SU-DHL-6 (cell line): ENCODE results near the gene VSTM2B.

ENCODE experiments used
- H2AFZ ChIP-seq: fragments of 200-600 bp; sonication (generic); 2 replicates; pipeline ENCODE4 v1.6.1; 2014; ENCODE audit warnings: low read depth, mild to moderate bottlenecking, moderate library complexity, mixed read lengths, antibody characterized with exemption, low read length; ENCODE audit not compliant: severe bottlenecking
- H3F3A ChIP-seq: fragments of 200-600 bp; shearing (Covaris generic); 2 replicates; pipeline ENCODE4 v1.6.0; 2016; ENCODE audit warnings: antibody characterized with exemption, mild to moderate bottlenecking; ENCODE audit not compliant: insufficient read depth
- H3K27ac ChIP-seq: fragments of 200-600 bp; sonication (generic); 2 replicates; pipeline ENCODE4 v1.5.1; 2016; ENCODE audit warnings: low read depth, mild to moderate bottlenecking, low read length, moderate library complexity, mixed read lengths
- H3K27me3 ChIP-seq: fragments of 200-600 bp; sonication (generic), shearing (Covaris generic); 2 replicates; pipeline ENCODE4 v1.6.0; 2014; ENCODE audit warnings: mild to moderate bottlenecking, low read length
- H3K36me3 ChIP-seq: fragments of 200-600 bp; sonication (generic); 2 replicates; pipeline ENCODE4 v1.6.1; 2014; ENCODE audit warnings: mild to moderate bottlenecking, low read length, mixed read lengths
- H3K4me2 ChIP-seq: fragments of 300-600, 200-600 bp; shearing (Covaris generic), sonication (generic); 2 replicates; pipeline ENCODE4 v1.6.0; 2014; ENCODE audit warnings: low read length, low read depth, mild to moderate bottlenecking; ENCODE audit not compliant: poor library complexity, severe bottlenecking
- H3K4me3 ChIP-seq: fragments of 200-600 bp; sonication (generic); 2 replicates; pipeline ENCODE4 v1.5.1; 2014; ENCODE audit warnings: antibody characterized with exemption, low read length, mild to moderate bottlenecking, mixed read lengths; ENCODE audit not compliant: insufficient read depth, poor library complexity, severe bottlenecking
- H3K79me2 ChIP-seq: fragments of 200-600 bp; sonication (generic); 2 replicates; pipeline ENCODE4 v1.6.1; 2014; ENCODE audit warnings: mild to moderate bottlenecking, low read length, moderate library complexity; ENCODE audit not compliant: insufficient read depth
- H3K9ac ChIP-seq: fragments of 200-600 bp; sonication (generic); 2 replicates; pipeline ENCODE4 v1.7.0; 2014; ENCODE audit warnings: mild to moderate bottlenecking, low read length
- H3K9me2 ChIP-seq: fragments of 200-600 bp; sonication (generic); replicated peaks from 2 replicates; pipeline ENCODE4 v1.6.1; 2014; ENCODE audit warnings: low read length; ENCODE audit not compliant: insufficient read depth
- H3K9me3 ChIP-seq: fragments of 200-600 bp; sonication (generic); 2 replicates; pipeline ENCODE4 v1.6.1; 2014; ENCODE audit warnings: low read length, mixed read lengths; ENCODE audit not compliant: insufficient read depth
- H4K20me1 ChIP-seq: fragments of 200-600 bp; sonication (generic); 2 replicates; pipeline ENCODE4 v1.6.1; 2014; ENCODE audit warnings: low read depth, mild to moderate bottlenecking, antibody characterized with exemption, low read length, moderate library complexity, mixed read lengths
- CTCF ChIP-seq: fragments of 200-600 bp; sonication (generic); IDR thresholded peaks from one replicate; pipeline ENCODE4 v1.5.1; 2017; ENCODE audit warnings: antibody characterized with exemption, mild to moderate bottlenecking, low read length, moderate library complexity; ENCODE audit not compliant: insufficient read depth, poor library complexity, severe bottlenecking
- EZH2phosphoT487 ChIP-seq: fragments of 200-600 bp; sonication (generic), shearing (Covaris generic); conservative IDR thresholded peaks from 2 replicates; pipeline ENCODE4 v1.6.1; 2018; ENCODE audit warnings: mild to moderate bottlenecking, antibody characterized with exemption, low read length, moderate library complexity, mixed read lengths

Gene VSTM2B

GRCh38 chr19:29516821-29517395 is 8.9 kb upstream of the VSTM2B start:
- H3K9me2 ChIP-seq, result no peaks in the 10 kb centered on the region
- no peak overlapping the region for H3K27ac ChIP-seq
- H3K4me3 ChIP-seq, result no peak overlapping the region
- no peak for TF ChIP-seq CTCF
- TF ChIP-seq EZH2phosphoT487, result no peak
- H3K9me3 ChIP-seq, result no peaks in the 10 kb centered on the region
- H3K4me2 ChIP-seq, result no peak overlapping the region
- no peak overlapping the region for H2AFZ ChIP-seq
- no peaks in the 10 kb centered on the region for H3F3A ChIP-seq
- H4K20me1 ChIP-seq, result no peaks in the 10 kb centered on the region
- no peaks in the 10 kb centered on the region for H3K36me3 ChIP-seq
- H3K27me3 ChIP-seq, result no peaks in the 10 kb centered on the region
- no peak overlapping the region for H3K9ac ChIP-seq
- H3K79me2 ChIP-seq, result no peaks in the 10 kb centered on the region

- H3K4me3 ChIP-seq, result no peak overlapping the region
- no peak overlapping the region for H3K9ac ChIP-seq
- no peaks in the 10 kb centered on the region for H3K27me3 ChIP-seq
- H3K9me2 ChIP-seq, result no peaks in the 10 kb centered on the region
- H3K79me2 ChIP-seq, result no peaks in the 10 kb centered on the region
- H4K20me1 ChIP-seq, result no peaks in the 10 kb centered on the region
- H3K4me2 ChIP-seq, result no peak overlapping the region
- no peak overlapping the region for H2AFZ ChIP-seq
- TF ChIP-seq EZH2phosphoT487, result no peak
- no peak for TF ChIP-seq CTCF
- H3K36me3 ChIP-seq, result no peaks in the 10 kb centered on the region
- H3K27ac ChIP-seq, result no peak overlapping the region
- H3F3A ChIP-seq, result no peaks in the 10 kb centered on the region
- H3K9me3 ChIP-seq, result no peaks in the 10 kb centered on the region
Measured at GRCh38 chr19:29517412-29517811, 8.4 kb upstream of the VSTM2B start.

GRCh38 chr19:29517946-29518345 is 7.8 kb upstream of the VSTM2B start:
- Histone ChIP-seq H3K36me3 (no peaks in the 10 kb centered on the region), H3F3A (no peaks in the 10 kb centered on the region), H3K9me3 (no peaks in the 10 kb centered on the region), H3K4me3 (no peak overlapping the region), H3K4me2 (no peak overlapping the region), H3K9me2 (no peaks in the 10 kb centered on the region), H2AFZ (no peak overlapping the region), H3K9ac (no peak overlapping the region), H3K27me3 (no peaks in the 10 kb centered on the region), H3K27ac (no peak overlapping the region), H4K20me1 (no peaks in the 10 kb centered on the region), H3K79me2 (no peaks in the 10 kb centered on the region)
- TF ChIP-seq CTCF (no peak), EZH2phosphoT487 (no peak)

GRCh38 chr19:29519146-29519545 is 6.6 kb upstream of the VSTM2B start:
- H3F3A ChIP-seq, result no peaks in the 10 kb centered on the region
- no peaks in the 10 kb centered on the region for H3K36me3 ChIP-seq
- H3K9me3 ChIP-seq, result no peaks in the 10 kb centered on the region
- H3K27me3 ChIP-seq, result no peaks in the 10 kb centered on the region
- no peaks in the 10 kb centered on the region for H4K20me1 ChIP-seq
- no peaks in the 10 kb centered on the region for H3K79me2 ChIP-seq
- no peaks in the 10 kb centered on the region for H3K9me2 ChIP-seq
- H3K27ac ChIP-seq, result no peak overlapping the region
- H3K4me3 ChIP-seq, result no peak overlapping the region
- no peak overlapping the region for H3K9ac ChIP-seq
- no peak overlapping the region for H3K4me2 ChIP-seq
- no peak for TF ChIP-seq EZH2phosphoT487
- TF ChIP-seq CTCF, result no peak
- no peak overlapping the region for H2AFZ ChIP-seq
